Hepatocyte (in vitro differentiated cells): ENCODE data around the gene KANSL2.

Experiments used
- EZH2phosphoT487 ChIP-seq: fragments of 200-600 bp; sonication (generic); IDR thresholded peaks from one replicate; pipeline ENCODE4 v1.6.1; 2018; ENCODE audit warnings: antibody characterized with exemption, mild to moderate bottlenecking, low read depth, moderate library complexity; ENCODE audit not compliant: unreplicated experiment, severe bottlenecking
- TF ChIP-seq, protein P1 (sequence below): fragments of 200-600 bp; sonication (generic); IDR thresholded peaks from 2 replicates; pipeline ENCODE4 v1.5.1; 2016; ENCODE audit warnings: antibody characterized with exemption, mild to moderate bottlenecking; ENCODE audit not compliant: poor library complexity

DNA sequence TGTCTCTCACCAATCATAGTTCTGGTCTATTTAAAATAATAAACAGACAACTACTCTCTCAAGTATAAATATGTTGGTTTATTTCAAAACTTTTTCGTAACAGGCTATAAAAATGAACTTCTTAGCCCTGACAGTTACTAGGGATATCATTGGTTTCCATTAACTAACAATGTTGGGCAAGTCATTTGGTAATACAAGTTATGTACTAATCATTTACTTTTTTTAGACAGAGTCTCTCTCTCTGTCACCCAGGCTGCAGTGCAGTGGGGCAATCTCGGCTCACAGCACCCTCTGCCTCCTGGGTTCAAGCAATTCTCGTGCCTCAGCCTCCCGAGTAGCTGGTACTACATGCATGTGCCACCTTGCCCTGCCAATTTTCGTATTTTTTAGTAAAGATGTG, 14.6 kb upstream of the KANSL2 start:
- TF ChIP-seq, protein P1, sequence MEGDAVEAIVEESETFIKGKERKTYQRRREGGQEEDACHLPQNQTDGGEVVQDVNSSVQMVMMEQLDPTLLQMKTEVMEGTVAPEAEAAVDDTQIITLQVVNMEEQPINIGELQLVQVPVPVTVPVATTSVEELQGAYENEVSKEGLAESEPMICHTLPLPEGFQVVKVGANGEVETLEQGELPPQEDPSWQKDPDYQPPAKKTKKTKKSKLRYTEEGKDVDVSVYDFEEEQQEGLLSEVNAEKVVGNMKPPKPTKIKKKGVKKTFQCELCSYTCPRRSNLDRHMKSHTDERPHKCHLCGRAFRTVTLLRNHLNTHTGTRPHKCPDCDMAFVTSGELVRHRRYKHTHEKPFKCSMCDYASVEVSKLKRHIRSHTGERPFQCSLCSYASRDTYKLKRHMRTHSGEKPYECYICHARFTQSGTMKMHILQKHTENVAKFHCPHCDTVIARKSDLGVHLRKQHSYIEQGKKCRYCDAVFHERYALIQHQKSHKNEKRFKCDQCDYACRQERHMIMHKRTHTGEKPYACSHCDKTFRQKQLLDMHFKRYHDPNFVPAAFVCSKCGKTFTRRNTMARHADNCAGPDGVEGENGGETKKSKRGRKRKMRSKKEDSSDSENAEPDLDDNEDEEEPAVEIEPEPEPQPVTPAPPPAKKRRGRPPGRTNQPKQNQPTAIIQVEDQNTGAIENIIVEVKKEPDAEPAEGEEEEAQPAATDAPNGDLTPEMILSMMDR: no peak
- no peak for TF ChIP-seq EZH2phosphoT487
